Brain pericyte (primary cell): ENCODE results near the gene TMEM108.

ENCODE experiments used
- DNase-seq: peaks from one replicate; pipeline ENCODE4 v3.0.0-alpha.2; 2012; ENCODE audit warnings: low read depth, low spot score

Gene TMEM108

DNA sequence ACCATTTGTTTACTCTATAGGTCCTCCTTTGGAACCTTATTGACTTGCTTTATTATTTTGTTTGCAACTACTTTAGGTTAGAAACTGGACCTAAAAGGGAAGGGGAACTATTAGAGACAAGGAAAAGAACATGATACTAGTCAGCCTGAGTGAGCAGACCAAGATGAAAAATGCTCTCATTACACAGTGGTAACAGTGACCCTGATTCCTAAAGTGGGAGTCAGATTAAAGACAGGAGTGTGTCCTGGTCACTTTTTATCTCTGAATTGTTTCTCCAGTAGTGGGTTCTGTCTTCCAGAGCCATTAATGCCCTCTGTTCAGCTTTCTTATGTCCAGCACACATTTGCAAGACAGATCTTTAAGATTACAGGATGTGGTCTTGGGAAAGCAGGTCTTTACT, 124.1 kb downstream of the TMEM108 start:
- no peak for DNase-seq

DNA sequence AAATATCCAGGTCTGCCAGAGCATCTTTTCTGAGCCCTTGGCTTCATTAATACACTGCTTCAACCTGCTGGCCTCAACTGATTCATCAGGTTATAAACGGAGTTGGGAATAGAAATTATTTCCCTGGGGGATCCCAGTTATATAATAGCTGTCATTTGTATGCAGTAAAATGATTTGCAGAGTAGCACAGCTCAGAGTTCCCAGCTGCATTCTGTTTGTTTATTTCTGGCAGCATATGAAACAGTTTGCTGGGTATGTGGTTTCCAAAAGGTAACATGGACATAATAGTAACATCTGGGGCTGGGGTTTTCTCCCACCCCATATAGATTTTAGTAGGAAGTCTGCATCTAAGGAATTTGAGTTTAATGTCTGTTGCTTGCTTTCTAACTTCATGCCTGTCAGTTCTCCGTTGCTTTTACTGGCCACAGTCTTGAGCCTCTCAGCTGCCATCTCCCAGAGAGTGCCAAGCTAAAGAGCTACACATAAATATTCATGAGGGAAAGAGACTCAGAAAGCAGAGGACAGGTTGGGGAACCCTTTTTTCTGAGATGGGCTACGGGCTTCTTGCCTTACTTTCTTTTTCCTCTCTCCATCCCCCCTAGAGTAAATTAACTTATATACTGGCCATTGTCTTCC, 124.6 kb downstream of the TMEM108 start:
- no peak for DNase-seq

DNA sequence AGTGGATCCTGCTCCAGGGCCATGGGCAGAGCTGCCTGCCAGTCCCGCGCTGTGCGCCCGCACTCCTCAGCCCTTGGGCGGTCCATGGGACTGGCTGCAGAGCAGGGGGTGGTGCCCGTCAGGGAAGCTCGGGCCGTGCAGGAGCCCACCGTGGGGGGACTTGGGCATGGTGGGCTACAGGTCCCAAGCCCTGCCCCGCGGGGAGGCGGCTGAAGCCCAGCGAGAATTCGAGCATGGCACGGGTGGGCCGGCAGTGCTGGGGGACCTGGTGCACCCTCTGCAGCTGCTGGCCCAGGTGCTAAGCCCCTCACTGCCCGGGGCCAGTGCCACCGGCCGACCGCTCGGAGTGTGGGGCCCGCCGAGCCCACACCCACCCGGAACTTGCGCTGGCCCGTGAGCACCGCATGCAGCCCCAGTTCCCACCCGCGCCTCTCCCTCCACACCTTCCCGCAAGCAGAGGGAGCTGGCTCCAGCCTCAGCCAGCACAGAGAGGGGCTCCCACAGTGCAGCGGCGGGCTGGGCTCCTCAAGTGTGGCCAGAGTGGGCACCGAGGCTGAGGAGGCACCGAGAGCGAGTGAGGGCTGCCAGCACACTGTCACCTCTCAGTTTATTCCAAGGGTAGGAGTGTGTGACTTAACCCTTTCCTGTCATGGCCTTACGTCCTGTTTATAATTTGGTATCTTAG, 129.3 kb downstream of the TMEM108 start:
- no peak for DNase-seq

DNA sequence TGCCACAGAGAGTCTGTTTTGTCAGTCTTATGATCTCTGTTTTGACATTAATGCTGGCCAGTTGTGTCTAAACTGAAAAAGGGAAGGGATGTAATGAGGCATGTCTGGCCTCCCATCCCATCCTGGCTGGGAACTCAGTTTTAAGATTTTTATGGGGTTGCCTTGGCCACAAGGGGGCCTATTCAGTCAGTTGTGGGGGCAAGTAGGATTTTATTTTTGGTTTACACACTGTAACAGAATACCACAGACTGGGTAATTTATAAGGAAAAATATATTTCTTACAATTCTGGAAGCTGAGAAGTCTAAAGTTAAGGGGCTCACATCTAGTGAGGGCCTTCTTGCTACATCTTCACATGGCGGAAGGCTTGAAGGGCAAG, 129.8 kb downstream of the TMEM108 start:
- DNase-seq: no peak

DNA sequence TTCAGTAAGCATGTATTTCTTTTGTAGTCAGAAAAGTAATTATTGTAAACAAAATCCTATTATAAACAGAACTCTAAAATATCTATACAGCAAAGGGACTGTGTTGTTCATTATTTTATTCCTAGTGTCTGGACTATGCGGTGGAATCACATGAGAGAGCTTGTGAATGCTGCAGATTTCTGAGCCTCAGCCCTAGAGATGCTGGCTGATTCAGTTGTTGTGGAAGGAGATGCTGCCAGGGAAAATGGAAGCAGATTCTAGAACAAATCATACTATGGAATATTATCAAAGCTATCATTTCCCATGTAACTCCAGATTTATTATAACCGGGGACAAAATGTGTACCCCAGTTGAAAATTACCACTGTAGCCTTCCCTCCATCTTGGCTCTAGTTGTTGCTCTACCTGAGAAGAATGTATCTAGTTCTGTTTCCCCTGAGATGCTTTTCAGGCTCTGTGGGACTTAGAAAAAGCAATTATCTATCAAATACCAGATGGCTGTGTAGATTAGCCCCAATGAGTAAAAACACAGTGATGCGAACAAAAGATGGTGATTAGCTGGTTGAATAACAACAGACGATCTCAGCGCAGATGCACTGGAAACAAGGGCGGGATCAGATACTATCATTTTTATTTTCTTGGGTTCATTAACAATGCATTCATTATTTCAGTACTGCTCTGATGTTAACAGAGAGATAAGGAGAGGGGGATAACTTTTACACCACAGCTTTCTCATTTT, 131.3 kb downstream of the TMEM108 start:
- no peak for DNase-seq

DNA sequence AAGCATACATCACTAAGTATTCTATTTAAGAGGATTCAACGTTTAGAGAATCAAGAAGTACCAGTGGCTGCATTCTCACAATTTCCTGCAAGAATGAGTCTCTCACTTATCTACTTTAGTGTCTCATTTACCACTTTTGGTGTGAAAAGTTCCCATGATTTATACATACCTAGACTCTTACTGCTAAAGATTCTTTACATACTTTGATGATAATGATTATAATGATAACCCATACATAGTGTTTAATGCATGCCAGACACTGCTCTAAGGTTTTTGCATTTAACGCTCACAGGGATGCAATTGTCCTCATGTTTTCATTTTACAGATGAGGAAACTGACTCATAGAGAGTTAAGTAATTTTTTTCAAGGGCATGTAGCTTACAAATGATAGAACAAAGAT, 133.6 kb downstream of the TMEM108 start:
- DNase-seq: no peak

DNA sequence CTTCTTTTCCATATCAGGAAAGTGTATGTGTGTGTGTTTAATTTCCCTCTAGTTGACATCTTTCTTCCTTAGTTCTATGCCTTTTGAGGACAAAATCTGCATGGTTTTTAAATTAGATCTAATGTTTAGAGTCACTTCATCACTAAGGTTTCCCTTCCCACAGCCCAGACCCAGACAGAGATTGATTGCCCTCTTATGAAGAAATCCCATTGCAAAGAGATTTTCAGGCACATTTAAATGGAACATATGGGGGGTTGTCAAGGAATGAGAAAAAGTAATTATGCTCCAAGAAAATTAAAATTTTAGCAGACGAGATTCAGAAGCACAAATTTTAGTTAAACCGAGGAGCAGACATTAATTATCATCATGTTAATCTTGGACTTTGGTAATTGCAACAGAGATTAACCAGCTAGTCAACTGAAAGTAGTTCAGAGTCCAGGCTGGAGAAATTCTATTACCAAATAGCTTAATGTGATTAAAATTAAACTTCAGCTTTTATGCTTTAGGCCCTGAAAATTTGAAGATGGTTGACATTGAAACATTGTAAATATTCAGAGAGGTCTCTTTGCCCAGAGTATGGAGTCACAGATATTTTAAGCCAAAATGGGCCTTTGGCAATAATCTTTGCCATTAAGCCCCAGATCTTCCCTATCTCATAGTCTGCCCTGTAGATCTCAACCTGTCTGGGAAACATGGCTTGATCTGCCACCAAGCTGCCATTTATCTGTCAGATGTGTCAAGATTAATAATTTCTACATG, 143.4 kb downstream of the TMEM108 start:
- DNase-seq: no peak

DNA sequence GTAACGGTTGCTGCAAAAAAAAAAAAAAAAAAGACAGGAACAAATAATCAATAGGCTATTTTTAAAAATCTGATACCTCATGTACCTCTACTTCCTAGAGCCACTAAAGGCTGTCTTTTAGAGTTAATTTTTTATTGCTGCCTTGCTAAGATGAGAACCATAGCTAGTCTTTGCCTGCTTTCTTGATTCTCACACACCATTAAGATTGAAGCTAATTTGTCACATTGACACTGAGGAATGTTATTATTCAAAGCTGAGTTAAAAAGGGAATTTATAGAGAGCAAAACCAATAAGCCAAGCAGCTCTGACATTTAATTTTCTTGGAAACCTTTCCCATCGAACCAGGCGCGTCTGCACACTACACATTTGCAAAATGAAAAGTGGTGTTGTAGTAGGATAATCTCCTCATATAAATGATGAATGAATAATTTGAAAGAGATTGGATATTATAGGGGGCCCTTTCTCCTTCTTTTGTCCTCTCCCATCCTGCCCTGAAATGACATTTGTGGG, 149.7 kb downstream of the TMEM108 start:
- DNase-seq: no peak

DNA sequence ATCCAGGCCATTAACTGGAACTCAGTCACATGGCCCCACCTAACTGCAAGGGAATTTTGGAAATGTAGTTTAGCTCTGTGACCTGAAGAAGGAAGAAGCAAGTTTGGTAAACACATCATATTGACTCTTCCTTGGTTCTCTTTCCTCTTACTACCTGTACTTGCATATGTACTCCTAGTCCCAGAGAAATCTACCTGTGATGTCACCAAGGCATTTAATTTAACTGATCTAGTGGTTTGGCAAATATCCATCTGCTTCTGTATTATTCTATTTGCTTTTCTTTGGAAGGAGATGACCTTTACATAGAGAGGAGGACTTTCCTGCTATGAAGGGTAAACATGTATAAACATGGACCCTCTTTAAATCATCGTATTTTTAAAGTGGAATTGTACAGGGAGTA, 150.8 kb downstream of the TMEM108 start:
- DNase-seq: no peak

DNA sequence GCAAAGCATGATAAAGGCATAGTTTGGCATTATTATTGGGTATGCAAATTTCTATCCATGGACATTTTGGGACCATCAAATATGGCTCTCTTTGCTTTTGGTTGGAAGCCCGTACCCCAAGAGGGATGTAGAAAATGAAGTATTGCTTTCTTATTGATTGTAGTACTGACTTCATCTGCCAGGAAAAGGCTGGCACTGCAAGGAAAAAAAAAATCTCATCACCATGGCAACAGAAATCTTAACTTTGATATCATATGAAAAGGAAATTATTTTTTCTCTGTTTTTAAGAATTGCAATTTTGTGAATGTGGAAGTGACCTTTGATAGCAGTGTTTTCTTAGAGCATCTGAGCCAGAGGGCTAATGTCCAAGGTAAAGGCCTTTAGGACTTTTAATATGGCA, 151.7 kb downstream of the TMEM108 start:
- no peak for DNase-seq

DNA sequence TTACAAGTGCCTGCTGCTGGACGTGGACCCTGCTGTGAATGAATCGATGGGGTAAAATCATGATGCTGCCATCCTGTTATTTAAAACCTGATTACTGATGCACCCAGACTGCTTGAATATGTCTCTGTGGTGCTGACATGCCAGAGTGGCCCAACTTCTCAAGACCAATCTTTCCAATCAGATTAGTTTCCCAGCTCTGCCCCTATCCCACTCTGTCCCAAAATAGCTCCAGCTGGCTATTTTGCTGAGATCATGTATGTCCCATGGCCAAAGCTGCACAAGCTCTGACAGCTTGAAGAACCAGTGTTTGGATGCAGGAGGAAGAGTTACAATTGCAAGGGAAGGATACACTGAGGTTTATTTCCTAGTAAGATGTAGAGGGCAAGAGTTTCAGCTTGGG, 153.6 kb downstream of the TMEM108 start:
- no peak for DNase-seq

DNA sequence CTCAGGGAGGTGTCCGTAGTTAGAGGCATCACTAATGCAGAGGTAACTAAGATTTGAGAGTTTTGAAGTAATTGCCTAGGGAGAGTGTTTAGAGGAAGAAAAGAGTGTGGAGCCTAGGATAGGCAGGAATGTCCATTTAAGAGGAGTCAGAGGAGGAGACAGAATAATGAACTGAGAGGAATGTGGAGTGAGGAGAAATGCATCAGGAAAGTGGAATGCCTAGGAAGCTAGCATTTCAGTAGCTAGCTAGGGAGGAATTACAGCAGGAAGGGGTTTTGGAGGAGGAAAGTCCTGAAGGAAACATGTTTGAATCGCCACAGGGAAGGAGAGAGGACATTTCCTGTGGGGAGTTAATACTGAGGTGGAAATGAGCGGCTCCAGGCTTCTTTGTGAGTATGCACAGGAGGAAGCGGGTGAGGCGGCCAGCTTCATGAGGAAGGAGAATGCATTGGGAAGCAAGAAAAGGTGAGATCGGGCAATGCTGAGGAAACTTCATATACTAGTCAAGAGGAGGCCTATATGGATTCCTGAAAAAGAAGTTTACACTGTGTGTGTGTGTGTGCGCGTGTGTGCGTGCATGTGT, 154.3 kb downstream of the TMEM108 start:
- no peak for DNase-seq

DNA sequence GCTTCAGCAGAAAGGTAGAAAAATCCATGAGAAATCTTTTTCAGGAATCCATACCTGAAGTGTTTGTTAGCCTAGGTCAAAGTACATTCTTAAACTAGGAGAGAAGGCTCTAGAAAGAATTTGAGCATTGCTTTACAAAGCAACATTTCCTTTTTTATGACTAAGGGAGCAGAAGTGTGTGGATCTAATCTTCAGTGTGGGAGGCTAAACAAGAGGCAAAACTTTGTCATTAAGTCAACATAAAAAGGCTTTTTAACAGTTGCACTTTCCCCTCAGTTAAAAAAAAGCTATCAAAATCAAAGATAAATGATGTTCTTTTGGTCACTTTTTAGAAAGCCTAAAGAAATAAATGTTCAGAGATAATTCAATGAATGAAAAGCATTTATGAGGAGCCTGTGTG, 154.8 kb downstream of the TMEM108 start:
- DNase-seq: no peak

DNA sequence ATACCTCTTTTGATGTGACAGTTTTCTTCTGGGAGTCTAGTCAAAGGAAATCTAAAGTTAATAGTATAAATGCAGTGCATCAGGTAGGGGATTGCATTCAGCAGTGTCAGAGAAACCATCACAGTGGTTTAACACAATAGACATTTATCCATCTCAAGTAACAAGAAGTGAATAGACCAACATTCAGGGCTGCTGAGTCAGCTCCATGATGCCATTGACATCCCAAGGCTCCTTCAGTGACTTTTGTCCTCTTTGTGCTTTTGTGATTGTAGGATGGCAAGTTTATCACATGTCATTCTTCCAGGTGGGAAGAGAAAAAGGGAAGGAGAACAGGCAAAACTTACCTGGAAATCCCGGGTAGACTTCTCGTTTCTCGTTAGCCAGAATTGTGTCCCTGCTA, 158.3 kb downstream of the TMEM108 start:
- DNase-seq: no peak

DNA sequence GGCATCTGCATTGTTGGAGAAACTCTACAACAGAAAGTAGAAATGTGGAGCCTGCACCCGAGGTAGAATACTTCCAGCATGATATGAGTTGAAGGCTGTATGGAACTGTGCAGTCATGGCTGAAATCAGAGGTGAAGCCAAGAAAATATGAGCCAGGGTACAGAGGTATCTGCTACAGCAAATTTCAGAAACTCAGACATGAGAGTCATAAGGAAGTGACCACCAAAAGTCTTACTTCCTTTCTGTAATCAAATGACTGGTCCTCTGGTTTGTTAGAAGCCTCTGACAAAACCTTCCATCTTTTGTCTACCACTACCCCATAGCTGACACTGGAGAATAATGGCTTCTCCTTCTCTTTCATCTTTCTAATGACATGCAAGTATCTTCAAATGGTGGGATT, 159.4 kb downstream of the TMEM108 start:
- DNase-seq: no peak

DNA sequence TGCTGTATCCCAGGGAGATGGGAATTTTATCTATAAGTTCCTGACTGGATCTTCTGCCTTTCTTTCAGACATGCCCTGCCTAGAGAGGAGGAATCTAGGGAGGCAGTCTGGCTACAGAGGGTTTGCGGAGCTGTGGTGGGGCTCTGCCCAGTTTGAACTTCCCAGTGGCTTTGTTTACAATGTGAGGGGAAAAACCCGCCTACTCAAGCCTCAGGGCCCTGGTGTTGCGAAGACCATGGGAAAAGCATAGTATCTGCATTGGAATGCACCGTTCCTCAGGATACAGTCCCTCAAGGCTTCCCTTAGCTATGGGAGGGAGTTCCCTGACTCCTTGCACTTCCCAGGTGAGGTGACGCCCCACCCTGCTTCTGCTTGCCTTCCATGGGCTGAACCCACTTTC, 168.7 kb downstream of the TMEM108 start:
- no peak for DNase-seq

DNA sequence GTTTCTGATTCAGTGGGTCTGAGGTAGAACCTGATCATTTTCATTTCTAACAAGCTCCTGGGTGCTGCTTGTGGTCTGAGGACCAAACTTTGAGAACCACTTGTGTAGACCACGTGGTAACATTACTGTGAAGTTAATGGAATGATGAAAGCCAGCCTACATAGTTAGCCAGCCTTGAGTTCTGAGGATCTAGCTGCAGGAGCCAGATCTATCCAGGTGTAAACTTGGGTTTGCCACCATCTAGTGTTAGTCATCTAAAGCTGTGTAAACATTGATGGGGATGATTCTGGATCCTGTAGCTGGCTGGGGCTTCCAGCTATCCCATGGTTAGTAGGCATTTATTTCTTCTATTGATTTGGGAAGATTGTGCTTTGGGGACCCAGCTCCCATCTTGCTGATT, 170.0 kb downstream of the TMEM108 start:
- no peak for DNase-seq

DNA sequence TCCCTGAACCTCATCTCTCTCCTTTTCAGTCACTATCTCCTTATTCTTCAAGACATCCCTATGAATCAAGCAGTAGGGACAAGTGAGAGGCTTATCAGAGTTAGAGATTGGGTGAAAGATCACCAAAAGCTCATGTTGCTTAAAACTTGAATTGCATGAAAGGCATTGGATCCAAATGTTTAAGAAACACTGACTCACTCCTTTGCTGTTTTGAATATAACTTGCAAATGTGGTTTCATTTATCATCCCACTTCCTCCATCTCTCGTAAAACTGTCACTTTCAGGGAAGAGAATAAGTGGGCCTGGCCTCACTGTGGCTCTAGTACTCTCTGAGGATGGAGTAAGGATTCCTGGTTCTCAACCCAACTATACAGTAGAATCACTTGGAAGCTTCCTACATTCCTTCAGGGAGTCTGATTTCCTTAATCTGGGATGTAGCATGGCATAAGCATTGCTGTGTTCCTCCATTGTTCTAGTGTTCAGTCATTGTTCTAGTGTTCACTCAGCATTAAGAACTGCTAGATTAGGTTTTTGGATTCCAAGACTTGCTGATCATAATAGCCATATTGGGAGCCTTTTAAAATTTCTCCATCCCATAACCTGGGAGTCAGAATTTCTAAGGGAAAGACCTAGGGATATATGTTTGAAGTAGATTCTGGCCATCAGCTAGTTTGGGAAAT, 171.8 kb downstream of the TMEM108 start:
- DNase-seq: no peak

DNA sequence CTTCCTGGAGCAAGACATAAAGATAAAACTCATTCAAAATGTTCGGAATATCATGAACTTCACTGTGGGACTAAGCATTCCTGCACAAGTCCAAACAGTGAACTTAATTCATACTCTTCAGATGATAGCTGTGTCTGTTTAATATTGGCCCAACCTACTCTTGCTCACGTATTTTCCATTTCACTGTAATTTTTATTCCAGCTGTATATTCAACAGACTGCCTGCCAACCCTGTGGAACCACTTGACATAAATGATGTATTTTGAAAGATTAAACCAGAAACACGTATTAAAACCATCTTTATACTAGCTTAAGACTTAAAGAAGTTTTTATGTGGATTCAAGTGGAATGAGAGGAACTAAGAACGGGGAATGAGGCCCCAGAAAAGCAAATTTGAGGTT, 172.5 kb downstream of the TMEM108 start:
- no peak for DNase-seq

DNA sequence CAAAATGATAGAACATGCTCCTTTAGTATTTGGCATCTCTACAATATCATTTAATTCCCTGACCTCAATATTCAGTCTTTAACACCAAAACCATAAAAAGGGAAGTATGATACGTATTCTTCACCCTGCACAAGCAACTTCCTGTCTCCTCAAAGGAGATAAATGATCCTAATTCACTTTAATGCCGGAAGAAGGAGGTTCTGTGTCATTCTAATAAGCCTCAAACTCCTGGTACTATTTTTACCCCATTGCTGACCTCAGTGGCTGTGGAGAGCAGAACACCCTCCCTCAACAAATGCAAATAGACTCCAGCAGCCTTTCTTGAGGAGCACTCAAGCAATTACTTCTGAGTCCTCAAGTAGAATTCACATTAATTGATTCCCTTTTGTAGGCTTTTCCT, 173.3 kb downstream of the TMEM108 start:
- DNase-seq: no peak

DNA sequence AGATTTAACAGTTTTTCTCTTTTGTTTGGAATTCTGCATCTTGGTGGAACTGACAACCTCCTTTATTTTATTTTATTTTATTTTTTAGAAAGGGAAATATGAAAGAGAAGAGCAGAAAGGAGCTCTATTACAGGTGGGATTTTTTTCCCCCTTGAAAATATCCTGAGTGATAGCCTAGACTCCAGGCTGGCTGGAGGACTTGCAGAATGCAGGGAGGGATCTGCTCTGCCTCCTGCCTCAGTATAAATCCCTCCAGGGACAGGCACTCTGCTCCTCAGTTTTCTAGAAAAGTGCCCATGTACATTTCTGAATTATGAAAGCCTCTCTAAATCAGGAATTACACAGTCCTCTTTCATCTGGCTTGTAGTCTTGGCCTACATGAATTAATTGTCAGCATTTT, 173.7 kb downstream of the TMEM108 start:
- DNase-seq: no peak
